Activated naive CD8-positive, alpha-beta T cell treated with anti-CD3 and anti-CD28 coated beads, Interleukin-2, amount 50 U/mL, for 16 hours (primary cell): ENCODE data around the gene HSF2.
"Not testable (repeated sequence)": the region's sequence is repeated elsewhere in the genome, so short reads cannot be mapped to it uniquely, and the experiment has no call there.

Experiments
- DNase-seq: peaks from one replicate; pipeline ENCODE4 v3.0.0-alpha.2; 2020; ENCODE audit warnings: low read depth, low spot score

The HSF2 gene

DNA sequence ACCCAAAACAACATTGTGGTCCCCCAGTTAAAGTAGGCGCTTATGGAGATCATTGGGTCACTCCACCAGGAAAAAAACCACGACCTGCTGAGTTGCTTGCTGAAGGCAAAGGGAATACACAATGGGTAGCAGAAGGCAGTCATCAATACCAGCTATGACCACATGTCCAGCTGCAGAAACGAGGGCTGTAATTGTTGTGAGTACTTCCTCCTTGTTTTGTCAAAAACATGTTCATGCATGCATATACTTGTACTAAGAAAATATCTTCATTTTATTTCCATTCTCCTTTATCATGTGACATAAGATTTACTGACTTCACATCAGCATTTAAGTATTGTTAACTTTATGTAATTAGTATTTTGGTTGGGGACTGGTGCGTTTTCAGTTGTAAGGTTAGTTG is 55.2 kb downstream of the HSF2 start:
- no peak for DNase-seq

DNA sequence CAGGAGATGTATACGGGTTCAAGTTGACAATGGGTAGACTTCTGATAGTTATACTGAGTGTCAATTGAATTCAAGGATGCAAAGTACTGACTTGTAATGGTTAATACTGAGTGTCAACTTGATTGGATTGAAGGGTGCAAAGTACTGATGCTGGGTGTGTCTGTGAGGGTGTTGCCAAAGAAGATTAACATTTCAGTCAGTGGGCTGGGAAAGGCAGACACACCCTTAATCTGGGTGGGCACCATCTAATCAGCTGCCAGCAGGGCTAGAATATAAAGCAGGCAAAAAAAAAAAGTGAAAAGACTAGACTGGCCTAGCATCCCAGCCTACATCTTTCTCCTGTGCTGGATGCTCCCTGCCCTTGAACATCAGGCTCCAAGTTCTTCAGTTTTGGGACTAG is 55.7 kb downstream of the HSF2 start:
- DNase-seq, result not testable (repeated sequence)

DNA sequence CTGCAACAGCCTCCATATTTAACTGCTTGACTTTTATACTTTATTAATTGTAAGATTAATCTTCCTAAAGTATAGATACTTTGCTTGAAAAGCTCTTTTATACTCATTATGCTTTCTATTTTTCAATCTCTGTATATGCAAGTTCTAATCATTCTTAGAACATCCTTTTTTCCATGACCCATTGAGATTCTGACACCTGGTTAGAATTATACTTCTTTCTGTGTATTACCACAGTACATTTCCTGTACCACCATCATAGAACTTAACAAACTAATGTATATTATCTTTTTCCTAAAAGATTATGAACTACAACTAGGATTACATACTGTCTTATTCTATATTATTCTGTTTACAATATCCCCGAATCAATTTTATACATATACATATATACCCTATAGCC is 58.6 kb downstream of the HSF2 start:
- DNase-seq, result no peak

- no peak for DNase-seq
Observed at GRCh38 chr6:122459240-122459639, 59.8 kb downstream of the HSF2 start.

- DNase-seq, result not testable (repeated sequence)
Observed at GRCh38 chr6:122459865-122460416, 60.5 kb downstream of the HSF2 start.

- no peak for DNase-seq
Observed at GRCh38 chr6:122461885-122462284, 62.4 kb downstream of the HSF2 start.

DNA sequence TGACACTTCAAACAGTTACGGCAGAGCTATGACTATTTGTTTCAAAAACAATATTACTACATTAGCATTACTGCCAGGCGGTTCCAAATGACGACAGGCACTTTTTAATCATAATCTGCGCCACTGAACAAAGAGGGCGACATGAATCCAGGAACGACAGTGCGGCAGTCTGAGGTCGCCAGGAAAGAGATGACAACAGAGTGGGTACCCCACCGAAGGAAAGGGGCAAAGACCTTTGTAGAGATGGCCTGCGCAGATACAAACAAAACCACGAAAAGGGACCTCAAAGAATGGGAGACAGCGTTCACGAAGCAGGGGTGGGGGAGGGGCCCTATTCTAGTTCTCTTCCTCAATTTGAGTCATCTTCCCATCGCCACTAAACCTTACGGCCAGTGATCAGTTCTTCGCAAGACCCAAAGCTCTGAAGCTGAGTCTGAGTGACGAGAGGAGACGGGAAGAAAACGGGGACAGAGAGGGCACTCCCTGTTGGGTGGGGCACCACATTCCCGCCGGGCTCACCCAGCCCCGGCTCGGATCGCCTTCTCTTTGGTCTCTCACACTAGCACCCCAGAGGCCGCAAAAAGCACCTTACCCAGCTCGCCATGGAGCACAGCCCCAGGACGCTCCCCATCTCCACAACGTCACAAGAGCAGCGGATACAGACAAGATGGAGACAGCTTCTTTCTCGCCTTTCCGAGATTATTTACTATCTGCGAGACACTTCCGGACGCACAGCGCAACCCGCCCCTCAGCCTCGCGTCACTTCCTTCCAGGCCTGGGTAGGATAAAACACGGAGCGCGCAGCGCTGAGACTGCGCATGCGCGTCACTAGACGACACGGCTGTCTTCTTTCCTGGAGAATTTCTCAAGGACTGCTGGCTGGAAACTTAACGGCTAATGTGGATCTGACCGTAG is 71.9 kb downstream of the HSF2 start, which contains the start of gene SERINC1:
Gene SERINC1, minus strand, starts transcription at position 701 of the 915 bp plus-strand sequence. Its CDS starts 70 bp downstream, at position 631.
- peak; percentile 81 for DNase-seq

- no peak for DNase-seq
Observed at GRCh38 chr6:122472022-122472340, 72.5 kb downstream of the HSF2 start.

- no peak for DNase-seq
Observed at GRCh38 chr6:122476131-122476530, 76.7 kb downstream of the HSF2 start.

- no peak for DNase-seq
Observed at GRCh38 chr6:122482750-122483080, 83.3 kb downstream of the HSF2 start.
